HEK293T (cell line): ENCODE measurements around the gene TMCO4.

Experiments
- CTBP1 ChIP-seq: fragments of 450-650 bp; IDR thresholded peaks from 2 replicates; pipeline ENCODE4 v1.6.1; 2016; ENCODE audit warnings: borderline replicate concordance
- ELF4 ChIP-seq: fragments of 450-650 bp; IDR thresholded peaks from 2 replicates; pipeline ENCODE4 v1.6.1; 2017; ENCODE audit warnings: antibody characterized with exemption
- FOXK2 ChIP-seq: fragments of 450-650 bp; IDR thresholded peaks from 2 replicates; pipeline ENCODE4 v1.6.1; 2016; ENCODE audit warnings: mild to moderate bottlenecking
- SP1 ChIP-seq: fragments of 450-650 bp; IDR thresholded peaks from 2 replicates; pipeline ENCODE4 v1.6.1; 2017
- ZNF384 ChIP-seq: fragments of 450-650 bp; IDR thresholded peaks from 2 replicates; pipeline ENCODE4 v1.6.1; 2016

DNA sequence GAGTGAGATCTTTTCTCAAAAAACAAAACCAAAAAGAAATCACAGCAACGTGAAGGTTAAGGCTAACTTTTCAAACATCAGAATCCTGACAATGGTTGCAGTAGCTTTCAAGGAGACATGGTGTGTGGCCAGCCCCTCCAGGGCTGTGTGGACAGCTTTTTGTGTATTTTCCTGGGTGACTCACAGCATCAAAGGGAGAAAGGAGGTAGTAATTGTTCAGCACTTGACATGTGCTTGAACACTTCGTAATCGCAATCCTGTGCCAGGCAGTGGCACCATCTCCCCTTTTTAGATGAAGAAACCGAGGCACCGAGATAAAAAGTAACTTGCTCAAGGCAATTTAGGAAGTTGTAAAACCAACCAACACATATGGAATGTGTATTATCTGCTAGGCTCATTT lies 145.3 kb downstream of the TMCO4 start:
- no peak for TF ChIP-seq ELF4
- TF ChIP-seq CTBP1, result no peak
- TF ChIP-seq FOXK2, result no peak
- TF ChIP-seq ZNF384, result no peak
- no peak for TF ChIP-seq SP1
